Neural progenitor cell (in vitro differentiated cells): ENCODE data around the gene MORC4. TPM values are rescaled to one million over a fixed set of nuclear protein-coding genes. Genes with fewer than 3 reads are reported as not detected.

Experiments used
- DNase-seq: peaks from one replicate; pipeline ENCODE4 v3.0.0-alpha.2; 2016; ENCODE audit warnings: low spot score
- H2AFZ ChIP-seq: fragments of 200-600 bp; sonication (generic); replicated peaks from 2 replicates; pipeline ENCODE4 v1.6.1; 2016; ENCODE audit warnings: antibody characterized with exemption
- H3F3A ChIP-seq: fragments of 200-600 bp; sonication (generic); 2 replicates; pipeline ENCODE4 v1.6.1; 2016; ENCODE audit warnings: antibody characterized with exemption, low read depth
- H3K27ac ChIP-seq: fragments of 200-600 bp; sonication (generic); 2 replicates; pipeline ENCODE4 v1.5.1; 2016; ENCODE audit warnings: mild to moderate bottlenecking
- H3K27me3 ChIP-seq: fragments of 200-600 bp; sonication (generic); 2 replicates; pipeline ENCODE4 v1.6.1; 2016; ENCODE audit warnings: mild to moderate bottlenecking, moderate library complexity
- H3K36me3 ChIP-seq: fragments of 200-600 bp; sonication (generic); 2 replicates; pipeline ENCODE4 v1.5.1; 2016
- H3K4me1 ChIP-seq: fragments of 200-600 bp; sonication (generic); 2 replicates; pipeline ENCODE4 v1.6.1; 2016; ENCODE audit warnings: mixed run types
- H3K4me2 ChIP-seq: fragments of 200-600 bp; sonication (generic); 2 replicates; pipeline ENCODE4 v1.6.1; 2016
- H3K4me3 ChIP-seq: fragments of 200-600 bp; sonication (generic); 2 replicates; pipeline ENCODE4 v1.5.1; 2016
- H3K79me2 ChIP-seq: fragments of 200-600 bp; sonication (generic); 2 replicates; pipeline ENCODE4 v1.6.1; 2016; ENCODE audit warnings: low read depth
- H3K9ac ChIP-seq: fragments of 200-600 bp; sonication (generic); 2 replicates; pipeline ENCODE4 v1.6.1; 2016
- H3K9me3 ChIP-seq: fragments of 200-600 bp; sonication (generic); 2 replicates; pipeline ENCODE4 v1.5.1; 2016; ENCODE audit warnings: low read depth
- H4K20me1 ChIP-seq: fragments of 200-600 bp; sonication (generic); 2 replicates; pipeline ENCODE4 v1.6.1; 2016; ENCODE audit warnings: low read depth
- H3K27ac Mint-ChIP-seq: 3 replicates; pipeline ENCODE4 v1.8.0; 2021; ENCODE audit warnings: mixed read lengths
- H3K27me3 Mint-ChIP-seq: 2 replicates; pipeline ENCODE4 v1.8.0; 2022; ENCODE audit warnings: low read depth, mild to moderate bottlenecking, inconsistent platforms, moderate library complexity, mixed read lengths; ENCODE audit not compliant: insufficient read depth
- H3K36me3 Mint-ChIP-seq: 3 replicates; pipeline ENCODE4 v1.8.0; 2021; ENCODE audit warnings: mixed read lengths
- H3K4me1 Mint-ChIP-seq: 3 replicates; pipeline ENCODE4 v1.8.0; 2021; ENCODE audit warnings: mixed read lengths
- H3K4me3 Mint-ChIP-seq: 3 replicates; pipeline ENCODE4 v1.8.0; 2021; ENCODE audit warnings: mild to moderate bottlenecking, moderate library complexity, mixed read lengths
- H3K9me3 Mint-ChIP-seq: 3 replicates; pipeline ENCODE4 v1.8.0; 2020; ENCODE audit warnings: mixed read lengths
- CTCF ChIP-seq: fragments of 200-600 bp; sonication (generic); IDR thresholded peaks from 2 replicates; pipeline ENCODE4 v1.5.1; 2017; ENCODE audit warnings: antibody characterized with exemption, mild to moderate bottlenecking
- EZH2 ChIP-seq: fragments of 200-600 bp; sonication (generic); IDR thresholded peaks from 2 replicates; pipeline ENCODE4 v1.6.1; 2017; ENCODE audit warnings: antibody characterized with exemption, mild to moderate bottlenecking, moderate library complexity
- EZH2phosphoT487 ChIP-seq: fragments of 200-600 bp; sonication (generic); IDR thresholded peaks from 2 replicates; pipeline ENCODE4 v1.6.1; 2017; ENCODE audit warnings: antibody characterized with exemption
- total RNA-seq: library from RNA; depleted of rRNA; stranded (reverse); fragments of >200 nt; gene quantifications from 2 replicates; pipeline ENCODE4 v1.2.3, GENCODE V29; 2015; ENCODE audit warnings: low replicate concordance

MORC4 gene
- total RNA-seq, 1 donor from 2014 or later: 7.6 TPM

GRCh38 chrX:106936246-106936645 is 63.8 kb downstream of the MORC4 start:
- no peaks in the 10 kb centered on the region for H3K79me2 ChIP-seq
- no peak for TF ChIP-seq EZH2
- no peak for TF ChIP-seq CTCF
- TF ChIP-seq EZH2phosphoT487: no peak
- H3K27me3 Mint-ChIP-seq: no peaks in the 10 kb centered on the region
- H3K4me3 ChIP-seq: no peak overlapping the region
- H4K20me1 ChIP-seq: no peaks in the 10 kb centered on the region
- no peak overlapping the region for H3K27ac Mint-ChIP-seq
- peaks cover 10% of the 10 kb centered on the region for H3K4me1 Mint-ChIP-seq
- H3K36me3 ChIP-seq: no peaks in the 10 kb centered on the region
- no peaks in the 10 kb centered on the region for H3F3A ChIP-seq
- H3K9ac ChIP-seq: no peak overlapping the region
- no peak overlapping the region for H3K27ac ChIP-seq
- H3K36me3 Mint-ChIP-seq: no peaks in the 10 kb centered on the region
- H2AFZ ChIP-seq: no peak overlapping the region
- H3K9me3 ChIP-seq: no peaks in the 10 kb centered on the region
- H3K27me3 ChIP-seq: no peaks in the 10 kb centered on the region
- peaks cover 9% of the 10 kb centered on the region for H3K4me1 ChIP-seq
- H3K4me3 Mint-ChIP-seq: no peak overlapping the region
- no peak overlapping the region for H3K4me2 ChIP-seq
- no peak for DNase-seq
- no peaks in the 10 kb centered on the region for H3K9me3 Mint-ChIP-seq

- Histone ChIP-seq H3K27me3 (no peaks in the 10 kb centered on the region), H3K27ac (no peak overlapping the region)
- DNase-seq: no peak
Observed at GRCh38 chrX:106935175-106935574, 64.8 kb downstream of the MORC4 start.

GRCh38 chrX:106933538-106933961 is 66.5 kb downstream of the MORC4 start:
- H3K4me2 ChIP-seq: no peak overlapping the region
- Mint-ChIP-seq H3K4me3 (no peak overlapping the region), H3K9me3 (no peaks in the 10 kb centered on the region), H3K27ac (no peak overlapping the region), H3K27me3 (no peaks in the 10 kb centered on the region), H3K4me1 (peaks cover 10% of the 10 kb centered on the region), H3K36me3 (no peaks in the 10 kb centered on the region)
- no peaks in the 10 kb centered on the region for H3K36me3 ChIP-seq
- H2AFZ ChIP-seq: no peak overlapping the region
- H3K9me3 ChIP-seq: no peaks in the 10 kb centered on the region
- no peaks in the 10 kb centered on the region for H3K79me2 ChIP-seq
- no peaks in the 10 kb centered on the region for H3K27me3 ChIP-seq
- no peaks in the 10 kb centered on the region for H3F3A ChIP-seq
- TF ChIP-seq EZH2phosphoT487 (no peak), CTCF (no peak), EZH2 (no peak)
- H3K4me1 ChIP-seq: no peaks in the 10 kb centered on the region
- H3K4me3 ChIP-seq: no peak overlapping the region
- DNase-seq: no peak
- H4K20me1 ChIP-seq: no peaks in the 10 kb centered on the region
- no peak overlapping the region for H3K9ac ChIP-seq
- no peak overlapping the region for H3K27ac ChIP-seq

More at GRCh38 chrX:106935175-106935574, 64.8 kb downstream of the MORC4 start:
- no peaks in the 10 kb centered on the region for H4K20me1 ChIP-seq
- no peaks in the 10 kb centered on the region for H3K9me3 ChIP-seq
- no peaks in the 10 kb centered on the region for H3K36me3 ChIP-seq
- no peak overlapping the region for H3K4me2 ChIP-seq
- H3K27ac Mint-ChIP-seq: no peak overlapping the region
- H3K27me3 Mint-ChIP-seq: no peaks in the 10 kb centered on the region
- no peaks in the 10 kb centered on the region for H3K79me2 ChIP-seq
- no peaks in the 10 kb centered on the region for H3F3A ChIP-seq
- H3K9me3 Mint-ChIP-seq: no peaks in the 10 kb centered on the region
- H3K4me1 Mint-ChIP-seq: peaks cover 10% of the 10 kb centered on the region
- H3K4me3 ChIP-seq: no peak overlapping the region
- no peak overlapping the region for H3K9ac ChIP-seq
- TF ChIP-seq CTCF: no peak
- no peak for TF ChIP-seq EZH2phosphoT487
- no peak for TF ChIP-seq EZH2
- no peak overlapping the region for H2AFZ ChIP-seq
- H3K4me3 Mint-ChIP-seq: no peak overlapping the region
- peaks cover 9% of the 10 kb centered on the region for H3K4me1 ChIP-seq
- no peaks in the 10 kb centered on the region for H3K36me3 Mint-ChIP-seq
